Measurements from ENCODE around the gene C1orf159.
"Not testable (repeated sequence)": the region's sequence is repeated elsewhere in the genome, so short reads cannot be mapped to it uniquely, and the experiment has no call there.

Gene C1orf159

DNA sequence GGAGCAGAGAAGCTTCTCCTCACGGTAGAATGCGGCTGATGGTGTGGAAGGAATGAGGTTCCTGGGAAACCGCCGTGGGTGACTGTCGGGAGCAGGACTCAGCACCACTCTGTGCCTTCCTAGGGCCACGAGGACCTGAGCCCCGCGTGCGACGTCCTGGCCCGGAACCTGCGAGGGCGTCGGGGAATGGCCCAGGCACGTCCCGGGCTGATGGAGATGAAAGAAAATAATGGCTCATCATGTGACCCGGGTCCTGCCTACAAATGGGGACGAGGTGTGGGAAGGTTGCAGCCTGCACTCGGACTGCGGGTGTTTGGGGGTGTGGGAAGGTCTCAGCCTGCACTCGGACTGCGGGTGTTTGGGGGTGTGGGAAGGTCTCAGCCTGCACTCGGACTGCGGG is 32.7 kb upstream of the C1orf159 start:
- DNase-seq, result no peak

DNA sequence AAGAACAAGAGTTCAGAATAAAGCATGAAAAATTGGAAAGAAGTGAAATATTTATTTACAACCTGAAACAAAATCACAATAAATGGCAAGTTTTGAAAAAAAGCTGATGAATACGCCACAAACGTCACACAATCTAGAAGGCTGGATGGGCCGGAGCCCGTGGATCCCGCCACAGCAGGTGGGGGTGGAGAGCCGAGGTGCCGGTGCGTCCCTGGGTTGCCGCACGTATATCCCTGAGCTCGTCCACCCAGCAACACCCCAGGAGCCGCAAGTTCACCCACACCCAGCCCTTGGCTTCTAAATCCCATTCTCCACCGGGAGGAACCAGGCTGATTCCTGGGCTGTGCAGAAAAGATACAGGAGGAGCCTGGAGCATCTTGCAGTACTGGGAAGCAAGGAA is 32.2 kb upstream of the C1orf159 start:
- DNase-seq, result no peak

DNA sequence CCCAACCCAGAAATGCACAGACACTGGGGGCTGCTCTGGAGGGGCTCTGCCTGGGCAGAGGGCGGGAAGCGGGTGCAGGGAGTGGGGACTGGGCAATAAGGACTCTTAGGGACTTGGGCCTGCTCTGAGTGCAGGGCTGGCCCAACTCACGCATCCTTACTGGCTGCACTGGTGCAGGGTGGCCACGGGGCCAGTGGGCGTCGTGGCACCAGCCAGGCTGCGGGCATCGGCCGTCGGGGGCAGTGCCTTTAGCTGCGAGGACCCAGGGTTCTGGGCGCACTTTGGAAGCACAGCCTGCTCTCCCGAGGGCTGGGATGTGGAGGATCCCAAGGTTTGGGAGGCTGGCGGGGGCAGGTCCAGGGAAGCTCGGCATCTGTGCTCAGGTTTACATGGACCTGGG is 30.7 kb upstream of the C1orf159 start:
- DNase-seq, result no peak

DNA sequence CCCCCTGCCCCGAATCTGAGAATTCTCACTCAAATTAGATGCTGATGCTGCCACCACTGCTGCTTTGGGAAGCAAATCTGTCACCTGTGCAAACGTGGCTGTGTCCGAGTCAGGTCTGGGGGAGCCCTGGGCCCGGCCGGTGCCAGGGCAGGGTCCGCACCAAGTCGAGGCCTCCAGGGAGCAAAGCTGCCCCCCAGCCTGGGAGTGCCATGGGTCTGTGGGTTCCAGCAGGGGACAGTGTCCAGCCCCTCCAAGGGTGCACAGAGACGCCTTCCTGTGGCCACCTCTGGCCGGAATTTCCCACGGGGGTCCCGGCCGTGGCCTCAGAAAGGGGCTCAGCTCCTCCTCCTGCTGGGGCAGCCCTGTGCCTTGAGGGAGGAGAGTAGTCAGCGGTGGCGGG is 30.1 kb upstream of the C1orf159 start:
- no peak for DNase-seq

DNA sequence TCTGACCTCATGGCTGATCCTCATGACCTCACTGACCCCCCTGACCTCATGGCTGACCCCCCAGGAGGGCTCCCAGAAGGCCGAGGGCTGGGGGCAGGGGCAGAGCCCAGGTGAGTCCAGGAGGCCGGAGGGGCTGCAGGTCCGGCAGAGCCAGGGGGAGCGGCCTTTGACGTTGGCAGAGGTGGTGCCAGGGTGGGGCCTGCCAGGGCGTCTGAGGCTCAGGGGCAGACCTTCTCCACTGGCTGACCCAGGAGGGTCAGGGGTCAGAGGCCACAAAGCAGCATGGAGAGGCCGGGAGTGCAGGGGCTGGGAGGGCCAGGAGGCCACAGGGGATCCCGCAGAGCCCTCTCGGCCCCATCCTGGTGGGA is 29.6 kb upstream of the C1orf159 start:
- no peak for DNase-seq

DNA sequence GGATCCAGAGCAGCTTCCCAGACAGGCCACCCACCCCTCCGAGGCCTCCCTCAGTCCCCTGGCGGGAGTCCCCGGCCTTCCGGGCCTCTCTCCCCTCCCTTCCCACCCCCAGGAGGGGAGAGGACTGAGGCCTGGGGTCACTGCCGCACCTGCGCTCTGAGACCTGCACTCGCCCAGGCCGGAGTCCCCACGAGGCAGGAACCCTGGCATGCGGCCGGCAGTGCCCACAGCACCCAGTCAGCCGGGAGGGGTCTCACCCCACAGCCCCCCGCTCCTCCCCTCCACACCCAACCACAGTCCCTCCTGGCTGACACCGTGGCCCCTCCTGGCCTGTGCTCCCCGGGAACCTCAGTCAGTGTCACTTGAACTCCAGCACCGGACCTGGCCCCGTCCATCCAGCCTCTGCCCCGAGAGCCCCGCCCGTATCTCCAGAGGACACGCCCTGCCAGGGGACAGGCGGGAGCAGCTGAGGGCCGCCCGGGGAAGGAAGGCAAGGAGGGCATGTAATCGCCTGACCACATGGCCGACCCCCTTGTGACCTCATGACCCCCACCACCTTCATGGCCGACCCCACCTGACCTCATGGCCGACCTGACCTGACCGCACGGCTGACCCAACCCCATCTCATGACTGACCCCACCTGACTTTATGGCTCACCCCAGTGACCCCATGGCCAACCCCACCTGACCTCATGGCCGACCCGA is 29.1 kb upstream of the C1orf159 start:
- no peak for DNase-seq

DNA sequence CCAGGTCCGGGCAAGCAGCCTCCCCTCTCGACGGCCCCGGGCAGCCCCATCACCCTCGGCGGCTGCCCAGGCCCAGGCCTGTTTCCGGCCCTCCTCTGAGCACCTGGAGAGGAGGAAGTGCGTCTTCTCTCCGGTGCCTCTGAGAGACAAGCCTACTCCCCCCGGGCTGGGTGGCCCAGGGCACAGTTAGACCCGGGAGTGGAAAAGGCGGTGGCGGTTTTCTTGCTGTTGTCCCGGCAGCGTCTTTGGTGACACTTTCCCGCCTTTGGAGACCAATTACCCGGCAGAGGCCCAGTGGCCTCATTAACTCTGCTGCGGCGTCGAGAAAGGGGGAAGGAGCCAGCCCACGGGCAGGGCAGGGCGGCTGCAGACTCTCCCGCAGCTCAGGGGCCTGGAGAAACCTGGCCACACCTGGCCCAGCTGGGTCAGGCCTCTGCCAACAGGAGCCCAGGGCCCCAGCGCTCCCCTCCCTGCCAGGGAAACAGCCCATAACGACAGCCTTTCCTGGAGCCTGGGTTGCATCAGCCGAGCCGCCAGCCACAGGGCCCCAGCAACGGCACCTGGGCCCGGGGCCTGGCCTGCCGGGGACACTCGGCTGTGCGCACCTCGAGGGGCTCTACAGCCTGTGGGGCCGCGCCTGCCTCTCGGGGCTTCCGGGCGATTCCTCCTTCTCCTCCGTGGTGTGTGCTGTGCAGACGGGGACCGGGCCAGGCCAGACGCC is 28.4 kb upstream of the C1orf159 start:
- DNase-seq, result no peak

DNA sequence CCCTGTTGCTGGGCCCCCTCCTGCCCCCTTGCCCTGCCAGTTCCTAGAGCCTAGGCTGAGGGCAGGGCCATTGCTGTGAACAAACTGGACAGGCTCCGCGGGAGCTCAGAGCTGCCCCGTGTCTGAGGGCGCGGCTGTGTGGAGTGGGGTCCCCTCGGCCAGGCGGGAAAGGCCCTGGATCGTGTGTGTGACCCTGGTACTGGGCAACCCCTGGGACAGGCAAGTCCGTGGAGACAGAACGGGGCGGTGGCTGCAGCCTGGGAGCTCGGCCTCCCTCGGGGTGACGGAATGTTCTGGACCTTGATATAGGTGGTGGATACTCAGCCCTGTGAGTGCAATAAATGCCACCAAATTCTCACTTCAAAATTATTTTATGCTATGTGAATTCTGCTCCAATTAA is 27.7 kb upstream of the C1orf159 start:
- DNase-seq, result no peak

DNA sequence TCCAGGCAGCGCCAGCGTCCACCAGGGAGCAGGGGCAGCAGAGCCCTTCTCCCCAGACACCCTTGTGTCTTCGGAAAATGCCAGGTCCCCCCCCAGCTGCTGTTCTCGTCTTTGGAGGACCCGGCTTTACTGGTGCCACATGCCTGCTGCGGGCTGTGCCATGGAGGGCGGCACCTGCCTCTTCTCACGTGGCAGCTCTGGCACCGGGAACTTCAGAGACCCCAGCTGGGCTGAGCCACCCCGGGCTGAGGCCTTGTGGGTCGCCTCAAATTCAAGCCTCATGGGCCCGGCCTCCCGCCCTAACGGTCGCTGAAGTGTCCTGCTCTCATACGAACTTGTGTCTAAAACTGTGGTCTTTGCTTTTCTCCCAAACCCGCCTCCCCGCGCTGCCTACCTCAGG is 27.0 kb upstream of the C1orf159 start:
- DNase-seq, result no peak

DNA sequence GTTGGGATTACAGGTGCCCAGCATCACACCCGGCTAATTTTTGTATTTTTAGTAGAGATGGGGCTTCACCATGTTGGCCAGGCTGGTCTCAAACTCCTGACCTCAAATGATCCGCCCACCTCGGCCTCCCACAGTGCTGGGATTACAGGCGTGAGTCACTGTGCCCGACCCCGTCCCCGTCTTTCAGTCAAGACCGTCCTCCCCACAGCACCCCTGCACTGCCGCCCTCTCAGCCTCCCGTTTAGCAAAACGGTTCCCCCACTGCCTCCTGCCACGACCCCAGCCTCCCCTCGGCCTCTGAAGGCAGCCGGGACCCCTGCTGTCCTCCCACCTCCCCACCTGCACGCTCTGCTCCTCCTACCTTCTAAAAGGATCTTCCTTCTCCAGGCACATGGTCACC is 26.5 kb upstream of the C1orf159 start:
- DNase-seq, result not testable (repeated sequence)

DNA sequence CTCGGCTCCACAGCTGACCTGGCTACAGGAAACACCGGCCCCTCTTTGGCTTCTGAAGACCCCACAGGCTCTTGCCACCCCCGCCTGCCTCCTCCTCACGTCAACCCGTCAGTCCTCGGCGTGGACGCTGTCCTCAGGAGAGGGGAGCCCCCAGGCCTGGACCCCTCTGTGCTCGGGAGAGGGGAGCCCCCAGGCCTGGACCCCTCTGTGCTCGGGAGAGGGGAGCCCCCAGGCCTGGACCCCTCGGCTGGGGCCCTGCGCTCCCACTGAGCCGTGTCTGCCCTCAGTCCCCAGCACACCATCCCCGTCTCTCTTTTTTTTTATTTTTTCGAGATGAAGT is 26.0 kb upstream of the C1orf159 start:
- DNase-seq, result no peak

DNA sequence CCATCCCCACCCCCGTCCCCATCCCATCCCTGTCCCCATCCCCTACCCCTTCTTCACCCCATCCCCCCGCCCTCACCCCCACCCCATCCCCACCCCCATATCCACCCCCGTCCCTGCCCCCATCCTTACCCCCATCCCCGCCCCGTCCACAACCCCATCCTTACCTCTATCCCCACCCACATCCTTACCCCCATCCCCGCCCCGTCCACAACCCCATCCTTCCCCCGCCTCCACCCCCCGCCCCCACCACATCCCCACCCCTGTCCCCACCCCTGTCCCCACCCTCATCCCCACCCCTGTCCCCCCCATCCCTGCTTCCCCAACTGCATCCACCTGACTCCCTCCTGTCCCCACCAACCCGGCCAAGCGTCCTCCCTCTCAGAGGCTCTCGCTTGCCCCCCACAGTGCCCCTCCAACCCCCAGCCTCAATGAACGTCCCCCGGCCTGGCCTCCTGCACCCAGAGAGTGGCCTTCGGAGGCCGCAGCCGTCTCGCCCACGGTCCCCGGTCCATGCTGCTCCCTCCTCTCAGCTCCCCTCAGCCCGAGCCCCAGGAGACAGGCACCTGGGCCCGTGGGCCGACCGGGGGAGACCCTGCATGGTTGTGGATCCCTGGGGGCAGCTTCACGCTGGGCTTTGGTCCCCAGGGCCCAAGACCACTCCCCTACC is 25.5 kb upstream of the C1orf159 start:
- no peak for DNase-seq

DNA sequence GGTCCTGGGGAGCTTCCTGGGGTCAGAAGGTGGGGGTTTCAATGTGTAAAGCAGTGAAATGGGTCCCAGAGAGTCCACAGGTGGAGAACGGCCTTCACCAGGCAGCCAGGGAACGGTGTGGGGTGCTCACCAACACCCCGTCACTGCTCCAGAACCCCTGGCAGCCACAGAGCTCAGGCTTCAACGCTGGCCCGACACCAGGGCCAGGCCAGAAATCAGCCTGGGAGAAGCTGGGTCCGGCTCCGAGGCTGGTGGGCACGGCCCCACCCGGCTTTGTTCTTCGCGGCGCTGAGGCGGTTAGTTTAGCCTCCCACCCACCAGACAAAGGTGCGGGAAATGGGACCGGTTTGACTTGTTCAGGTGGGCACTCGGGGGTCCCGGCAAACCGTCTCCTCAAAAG is 24.8 kb upstream of the C1orf159 start:
- DNase-seq, result no peak

DNA sequence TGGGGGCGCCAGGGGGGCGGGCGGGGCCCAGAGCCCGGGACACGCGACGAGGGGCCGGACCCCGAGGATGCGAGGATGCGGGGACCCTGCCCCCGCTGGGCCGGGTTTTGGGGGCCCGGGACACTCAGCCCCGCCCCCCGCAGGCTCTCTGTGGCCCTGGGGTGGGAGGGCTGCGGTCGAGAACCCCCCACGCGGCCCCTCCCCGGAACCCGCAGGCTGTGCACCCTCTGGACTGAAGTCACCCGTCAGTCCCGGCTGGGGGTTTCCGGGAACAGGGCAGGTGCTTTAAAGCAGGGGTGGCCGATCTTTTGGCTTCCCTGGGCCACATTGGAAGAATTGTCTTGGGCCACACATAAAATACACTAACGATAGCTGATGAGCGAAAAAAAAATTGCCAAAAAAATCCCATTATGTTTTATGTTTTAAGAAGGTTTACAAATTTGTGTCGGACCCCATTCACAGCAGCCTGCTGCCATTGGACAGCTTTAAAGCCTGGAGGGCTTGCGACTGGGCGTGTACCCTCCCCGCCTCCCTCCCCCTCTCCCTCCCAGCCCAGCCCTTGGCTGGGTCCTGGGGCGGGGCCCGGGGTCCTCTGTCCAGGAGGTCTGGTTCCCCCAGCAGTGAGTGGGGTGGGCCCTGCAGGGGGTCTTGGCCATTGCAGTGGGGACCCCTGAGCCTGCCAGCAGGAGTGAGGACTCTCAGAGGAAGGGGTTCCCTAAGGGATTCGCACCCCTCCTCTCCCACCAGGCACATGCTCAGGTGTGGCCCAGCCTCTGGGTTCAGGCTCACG is 21.6 kb upstream of the C1orf159 start:
- DNase-seq, result no peak

DNA sequence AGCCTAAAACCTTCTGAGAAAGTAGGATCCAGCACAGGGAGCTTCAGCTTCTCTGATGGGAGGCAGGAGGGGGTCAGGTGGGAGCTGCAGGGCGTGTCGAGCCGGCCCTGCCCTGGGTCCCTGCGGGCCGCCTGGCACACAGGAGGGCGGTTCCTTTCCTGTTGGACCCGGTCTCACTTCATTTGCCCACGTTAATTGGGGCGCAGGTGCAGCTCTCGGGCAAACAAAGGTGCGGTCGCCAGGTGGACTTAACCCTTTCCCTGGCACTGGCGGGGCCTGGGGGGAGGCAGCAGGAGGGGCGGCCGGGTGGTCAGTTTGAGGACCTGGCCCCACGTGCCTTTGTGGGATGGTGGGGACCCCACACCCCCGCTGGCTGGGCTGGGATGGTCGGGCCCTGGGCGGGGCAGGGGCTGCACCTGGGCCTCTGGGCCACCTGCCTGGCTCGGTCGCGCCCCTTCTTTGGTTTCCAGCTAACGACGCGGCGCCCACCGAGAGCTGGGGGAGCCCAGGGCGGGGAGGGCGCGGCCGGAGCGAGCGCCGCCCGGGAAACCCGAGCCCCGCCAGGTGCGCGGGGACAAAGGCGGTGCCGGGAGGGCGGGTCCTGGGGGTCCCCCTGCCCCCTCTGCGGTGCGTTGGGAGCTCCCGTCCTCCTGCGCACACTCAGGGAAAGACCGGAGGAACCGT is 20.8 kb upstream of the C1orf159 start:
- no peak for DNase-seq

DNA sequence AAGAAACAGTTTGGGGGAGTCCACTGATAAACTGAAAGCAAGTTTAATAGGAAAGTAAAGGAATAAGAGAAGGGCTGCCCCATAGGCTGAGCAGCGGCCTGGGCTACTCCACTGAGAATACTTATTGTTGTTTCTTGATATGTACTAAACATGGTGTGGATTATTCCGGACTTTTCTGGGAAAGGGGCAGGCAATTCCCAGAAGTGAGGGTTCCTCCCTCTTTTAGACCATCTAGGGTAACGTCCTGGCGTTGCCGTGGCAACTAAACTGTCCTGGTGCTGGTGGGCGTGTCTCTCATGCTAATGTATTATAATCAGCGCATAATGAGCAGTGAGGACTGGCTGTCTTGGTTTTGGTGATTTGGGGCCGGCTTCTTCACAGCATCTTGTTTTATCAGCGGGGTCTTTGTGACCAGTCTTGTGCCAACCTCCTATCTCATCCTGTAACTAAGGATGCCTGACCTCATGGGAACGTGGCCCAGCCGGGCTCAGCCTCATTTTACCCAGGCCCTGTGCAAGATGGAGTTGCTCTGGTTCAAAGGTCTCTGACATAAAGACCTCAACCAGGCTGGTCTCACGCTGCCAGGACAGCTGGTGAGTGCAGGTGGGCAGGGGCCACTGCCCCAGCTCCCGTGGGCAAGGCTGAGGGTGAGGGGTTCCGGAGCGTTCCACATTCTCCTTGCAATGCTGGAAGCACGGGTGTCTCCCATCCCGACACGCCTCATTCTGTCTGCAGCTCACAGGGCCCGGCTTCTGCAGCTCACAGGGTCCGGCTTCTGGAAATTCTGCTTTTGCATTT is 19.6 kb upstream of the C1orf159 start:
- no peak for DNase-seq

DNA sequence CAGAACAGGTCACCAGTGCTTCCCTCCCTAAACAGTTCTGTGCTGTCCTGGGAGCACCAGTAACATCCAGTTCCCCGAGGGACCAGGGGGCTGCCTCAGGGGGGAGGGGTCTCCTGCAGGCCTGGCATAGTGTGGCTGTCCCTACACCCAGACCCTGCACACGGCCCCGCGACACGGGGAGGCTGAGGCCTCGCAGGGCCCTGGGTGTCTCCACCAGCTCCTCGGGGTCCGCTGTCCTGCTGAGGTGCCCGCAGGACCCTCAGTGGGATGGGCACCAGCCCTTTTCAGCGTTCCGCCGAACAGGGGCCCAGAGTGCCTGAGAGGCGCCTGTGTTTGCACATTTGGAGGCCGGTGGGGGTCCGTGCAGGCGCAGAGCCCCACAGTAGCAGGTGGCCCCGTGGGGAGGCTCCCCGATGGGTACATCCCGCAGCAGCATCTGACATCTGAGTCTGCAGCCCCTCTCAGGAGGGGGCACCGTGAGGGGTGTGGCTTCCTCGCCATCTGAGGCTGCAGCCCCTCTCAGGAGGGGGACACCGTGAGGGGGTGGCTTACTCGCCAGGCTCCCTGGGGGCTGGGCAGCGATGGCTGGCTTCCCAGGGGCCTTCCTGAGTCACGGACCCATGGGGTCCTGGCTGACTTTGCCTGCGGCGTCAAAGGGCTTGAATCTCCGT is 18.5 kb upstream of the C1orf159 start:
- no peak for DNase-seq

DNA sequence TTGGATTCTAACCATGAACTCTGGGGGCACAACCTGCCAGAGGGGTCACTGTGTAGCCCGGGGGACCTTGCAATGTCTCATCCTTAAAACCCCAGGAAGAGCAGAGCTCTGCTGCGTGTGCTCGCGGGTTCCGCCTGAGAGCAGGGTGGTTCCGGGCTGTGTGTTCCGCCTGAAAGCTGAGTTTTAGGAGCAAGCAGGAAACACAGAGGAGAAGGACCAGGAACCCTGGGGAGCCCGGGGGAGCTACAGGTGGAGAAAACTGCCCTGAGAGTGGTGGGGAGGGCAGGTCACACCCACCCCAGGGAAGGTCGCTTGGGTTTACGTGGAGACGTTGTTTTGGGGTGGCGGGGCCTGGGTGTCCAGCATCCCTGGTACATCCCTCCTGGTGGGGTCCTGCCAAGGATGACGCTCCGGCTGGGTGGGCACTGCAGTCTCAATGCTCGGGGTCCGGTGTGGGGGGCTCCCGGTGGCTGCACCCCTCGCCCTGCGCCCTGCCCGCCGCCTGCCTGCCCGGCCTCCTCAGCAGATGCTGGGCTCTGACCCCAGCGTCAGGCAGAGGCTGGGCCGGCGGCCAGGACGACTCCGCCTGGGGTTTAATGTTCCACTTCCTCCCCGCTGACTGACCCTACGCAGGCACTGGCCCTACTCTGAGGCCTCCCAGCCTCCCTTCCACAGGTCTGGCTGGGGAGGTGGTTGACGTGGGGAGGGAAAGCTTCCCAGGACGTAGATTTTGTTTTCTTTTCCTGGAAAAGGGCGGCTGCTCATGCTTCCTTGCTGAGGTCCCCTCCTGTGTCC is 17.3 kb upstream of the C1orf159 start:
- DNase-seq, result no peak

DNA sequence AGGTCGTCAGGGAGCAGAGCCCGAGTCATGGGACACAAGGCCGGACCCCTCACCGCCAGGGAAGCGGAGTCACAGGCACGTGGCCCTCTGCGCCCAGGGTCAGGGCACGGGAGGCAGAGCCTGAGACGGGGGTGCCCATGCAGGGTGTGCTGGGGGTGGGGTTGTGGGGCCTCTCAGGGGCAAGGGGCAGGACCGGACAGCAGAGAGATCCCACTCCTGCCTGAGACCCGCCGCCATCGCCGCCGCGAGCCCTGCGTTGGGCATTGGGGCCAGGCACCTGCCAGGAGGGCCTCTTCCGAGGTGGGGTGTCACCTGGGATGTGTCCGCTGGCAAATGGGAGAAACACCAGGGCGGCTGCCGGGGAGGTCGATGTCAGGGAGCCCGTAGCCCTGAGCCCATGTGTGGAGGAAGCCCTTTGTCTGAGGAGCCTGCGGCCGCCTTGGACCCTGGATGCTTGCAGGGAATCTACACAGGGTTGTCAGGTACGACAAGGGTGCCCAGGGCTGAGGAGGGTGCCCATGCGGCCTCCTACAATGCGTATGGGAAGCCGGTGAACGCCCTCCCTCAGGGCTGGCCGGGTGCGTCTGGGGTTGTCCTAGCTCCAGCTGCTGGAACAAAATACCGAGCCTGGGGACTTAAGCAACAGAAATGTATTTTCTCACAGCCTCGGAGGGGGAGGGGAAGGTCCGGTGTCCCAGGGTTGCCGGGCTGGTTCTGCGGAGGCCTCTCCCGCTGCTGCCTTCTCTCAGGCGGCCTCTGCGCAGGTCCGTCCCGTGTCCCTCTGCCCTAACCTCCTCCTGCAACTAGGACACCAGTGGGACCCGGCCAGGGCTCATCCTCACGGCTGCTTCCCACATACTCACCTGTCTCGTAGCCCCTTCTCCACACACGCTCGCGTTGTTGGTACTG is 16.4 kb upstream of the C1orf159 start:
- no peak for DNase-seq

Measured in hippocampal formation (tissue), 2 donors.